SU-DHL-6 (cell line): ENCODE measurements around the gene SPP1.

Experiments used
- H2AFZ ChIP-seq: fragments of 200-600 bp; sonication (generic); 2 replicates; pipeline ENCODE4 v1.6.1; 2014; ENCODE audit warnings: low read depth, mild to moderate bottlenecking, moderate library complexity, mixed read lengths, antibody characterized with exemption, low read length; ENCODE audit not compliant: severe bottlenecking
- H3F3A ChIP-seq: fragments of 200-600 bp; shearing (Covaris generic); 2 replicates; pipeline ENCODE4 v1.6.0; 2016; ENCODE audit warnings: antibody characterized with exemption, mild to moderate bottlenecking; ENCODE audit not compliant: insufficient read depth
- H3K27ac ChIP-seq: fragments of 200-600 bp; sonication (generic); 2 replicates; pipeline ENCODE4 v1.5.1; 2016; ENCODE audit warnings: low read depth, mild to moderate bottlenecking, low read length, moderate library complexity, mixed read lengths
- H3K27me3 ChIP-seq: fragments of 200-600 bp; sonication (generic), shearing (Covaris generic); 2 replicates; pipeline ENCODE4 v1.6.0; 2014; ENCODE audit warnings: mild to moderate bottlenecking, low read length
- H3K36me3 ChIP-seq: fragments of 200-600 bp; sonication (generic); 2 replicates; pipeline ENCODE4 v1.6.1; 2014; ENCODE audit warnings: mild to moderate bottlenecking, low read length, mixed read lengths
- H3K4me2 ChIP-seq: fragments of 300-600, 200-600 bp; shearing (Covaris generic), sonication (generic); 2 replicates; pipeline ENCODE4 v1.6.0; 2014; ENCODE audit warnings: low read length, low read depth, mild to moderate bottlenecking; ENCODE audit not compliant: poor library complexity, severe bottlenecking
- H3K4me3 ChIP-seq: fragments of 200-600 bp; sonication (generic); 2 replicates; pipeline ENCODE4 v1.5.1; 2014; ENCODE audit warnings: antibody characterized with exemption, low read length, mild to moderate bottlenecking, mixed read lengths; ENCODE audit not compliant: insufficient read depth, poor library complexity, severe bottlenecking
- H3K79me2 ChIP-seq: fragments of 200-600 bp; sonication (generic); 2 replicates; pipeline ENCODE4 v1.6.1; 2014; ENCODE audit warnings: mild to moderate bottlenecking, low read length, moderate library complexity; ENCODE audit not compliant: insufficient read depth
- H3K9ac ChIP-seq: fragments of 200-600 bp; sonication (generic); 2 replicates; pipeline ENCODE4 v1.7.0; 2014; ENCODE audit warnings: mild to moderate bottlenecking, low read length
- H3K9me2 ChIP-seq: fragments of 200-600 bp; sonication (generic); replicated peaks from 2 replicates; pipeline ENCODE4 v1.6.1; 2014; ENCODE audit warnings: low read length; ENCODE audit not compliant: insufficient read depth
- H3K9me3 ChIP-seq: fragments of 200-600 bp; sonication (generic); 2 replicates; pipeline ENCODE4 v1.6.1; 2014; ENCODE audit warnings: low read length, mixed read lengths; ENCODE audit not compliant: insufficient read depth
- H4K20me1 ChIP-seq: fragments of 200-600 bp; sonication (generic); 2 replicates; pipeline ENCODE4 v1.6.1; 2014; ENCODE audit warnings: low read depth, mild to moderate bottlenecking, antibody characterized with exemption, low read length, moderate library complexity, mixed read lengths
- EZH2phosphoT487 ChIP-seq: fragments of 200-600 bp; sonication (generic), shearing (Covaris generic); conservative IDR thresholded peaks from 2 replicates; pipeline ENCODE4 v1.6.1; 2018; ENCODE audit warnings: mild to moderate bottlenecking, antibody characterized with exemption, low read length, moderate library complexity, mixed read lengths
- TF ChIP-seq, protein P1 (sequence below): fragments of 200-600 bp; sonication (generic); IDR thresholded peaks from one replicate; pipeline ENCODE4 v1.5.1; 2017; ENCODE audit warnings: antibody characterized with exemption, mild to moderate bottlenecking, low read length, moderate library complexity; ENCODE audit not compliant: insufficient read depth, poor library complexity, severe bottlenecking

Gene SPP1

GRCh38 chr4:87962398-87963146 is 12.9 kb upstream of the SPP1 start:
- no peak overlapping the region for H3K27ac ChIP-seq
- no peaks in the 10 kb centered on the region for H3K36me3 ChIP-seq
- H3K4me2 ChIP-seq, result no peak overlapping the region
- no peaks in the 10 kb centered on the region for H3K79me2 ChIP-seq
- no peaks in the 10 kb centered on the region for H4K20me1 ChIP-seq
- no peaks in the 10 kb centered on the region for H3K9me3 ChIP-seq
- TF ChIP-seq, protein P1, sequence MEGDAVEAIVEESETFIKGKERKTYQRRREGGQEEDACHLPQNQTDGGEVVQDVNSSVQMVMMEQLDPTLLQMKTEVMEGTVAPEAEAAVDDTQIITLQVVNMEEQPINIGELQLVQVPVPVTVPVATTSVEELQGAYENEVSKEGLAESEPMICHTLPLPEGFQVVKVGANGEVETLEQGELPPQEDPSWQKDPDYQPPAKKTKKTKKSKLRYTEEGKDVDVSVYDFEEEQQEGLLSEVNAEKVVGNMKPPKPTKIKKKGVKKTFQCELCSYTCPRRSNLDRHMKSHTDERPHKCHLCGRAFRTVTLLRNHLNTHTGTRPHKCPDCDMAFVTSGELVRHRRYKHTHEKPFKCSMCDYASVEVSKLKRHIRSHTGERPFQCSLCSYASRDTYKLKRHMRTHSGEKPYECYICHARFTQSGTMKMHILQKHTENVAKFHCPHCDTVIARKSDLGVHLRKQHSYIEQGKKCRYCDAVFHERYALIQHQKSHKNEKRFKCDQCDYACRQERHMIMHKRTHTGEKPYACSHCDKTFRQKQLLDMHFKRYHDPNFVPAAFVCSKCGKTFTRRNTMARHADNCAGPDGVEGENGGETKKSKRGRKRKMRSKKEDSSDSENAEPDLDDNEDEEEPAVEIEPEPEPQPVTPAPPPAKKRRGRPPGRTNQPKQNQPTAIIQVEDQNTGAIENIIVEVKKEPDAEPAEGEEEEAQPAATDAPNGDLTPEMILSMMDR, result no peak
- TF ChIP-seq EZH2phosphoT487, result no peak
- no peak overlapping the region for H3K4me3 ChIP-seq
- H3K9me2 ChIP-seq, result no peaks in the 10 kb centered on the region
- no peak overlapping the region for H3K9ac ChIP-seq
- no peaks in the 10 kb centered on the region for H3K27me3 ChIP-seq
- no peak overlapping the region for H2AFZ ChIP-seq
- H3F3A ChIP-seq, result no peaks in the 10 kb centered on the region

DNA sequence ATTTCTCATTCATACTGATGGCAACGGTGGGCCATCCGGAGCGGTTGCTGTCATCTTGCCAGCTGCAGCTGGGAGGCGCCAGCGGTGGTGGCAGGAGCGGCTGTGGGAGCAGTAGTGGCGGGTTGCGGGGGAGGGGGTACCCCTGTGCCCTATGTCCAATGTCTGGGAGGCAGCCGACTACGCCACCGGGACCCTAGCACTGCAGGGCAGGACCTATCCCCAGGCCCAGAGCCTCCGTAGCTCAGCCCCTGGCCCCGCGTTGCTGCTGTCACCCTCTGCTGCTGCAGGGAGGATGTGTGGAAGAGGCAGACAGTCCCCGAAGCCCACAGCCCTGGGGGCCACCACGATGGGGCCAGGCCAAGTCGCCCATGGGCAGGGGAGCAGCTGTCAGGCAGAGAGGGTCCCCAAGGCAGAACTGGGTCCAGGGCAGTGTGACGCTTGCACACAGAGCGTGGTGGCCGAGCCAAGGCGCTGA is 10.0 kb upstream of the SPP1 start:
- H3K9ac ChIP-seq, result no peak overlapping the region
- no peaks in the 10 kb centered on the region for H3K9me3 ChIP-seq
- no peak overlapping the region for H2AFZ ChIP-seq
- no peaks in the 10 kb centered on the region for H3K36me3 ChIP-seq
- no peaks in the 10 kb centered on the region for H3K9me2 ChIP-seq
- H3K79me2 ChIP-seq, result no peaks in the 10 kb centered on the region
- TF ChIP-seq EZH2phosphoT487, result no peak
- TF ChIP-seq, protein P1, result no peak
- H4K20me1 ChIP-seq, result no peaks in the 10 kb centered on the region
- H3K27me3 ChIP-seq, result no peaks in the 10 kb centered on the region
- H3K4me2 ChIP-seq, result no peak overlapping the region
- no peak overlapping the region for H3K27ac ChIP-seq
- no peak overlapping the region for H3K4me3 ChIP-seq
- no peaks in the 10 kb centered on the region for H3F3A ChIP-seq

DNA sequence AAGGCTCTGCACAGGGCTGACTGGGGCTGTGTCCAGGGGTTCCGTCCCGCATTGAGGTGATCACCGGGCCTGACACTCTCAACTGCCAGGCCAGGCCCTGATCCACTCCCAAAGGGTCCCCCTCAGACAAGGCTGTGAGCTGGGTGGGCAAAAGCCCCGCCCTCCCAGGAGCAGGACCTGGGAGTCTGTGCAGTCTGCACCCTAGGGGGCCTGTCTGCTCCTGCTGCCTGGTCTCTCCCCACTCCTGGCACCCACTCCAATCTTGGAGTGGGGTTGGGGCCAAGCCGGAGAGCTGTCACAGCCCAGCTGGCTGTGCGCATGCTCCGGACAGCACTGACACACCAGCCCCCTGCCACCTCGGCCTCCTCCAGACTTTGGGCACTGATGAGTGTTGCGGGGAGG is 9.4 kb upstream of the SPP1 start:
- Histone ChIP-seq H3K9me3 (no peaks in the 10 kb centered on the region), H4K20me1 (no peaks in the 10 kb centered on the region), H2AFZ (no peak overlapping the region), H3K9me2 (no peaks in the 10 kb centered on the region), H3K27ac (no peak overlapping the region), H3K79me2 (no peaks in the 10 kb centered on the region), H3K9ac (no peak overlapping the region), H3F3A (no peaks in the 10 kb centered on the region), H3K27me3 (no peaks in the 10 kb centered on the region), H3K36me3 (no peaks in the 10 kb centered on the region), H3K4me2 (no peak overlapping the region), H3K4me3 (no peak overlapping the region)
- TF ChIP-seq, protein P1, result no peak
- TF ChIP-seq EZH2phosphoT487, result no peak
